Measurements from ENCODE around the gene TBL1X. TPM values are rescaled to one million over a fixed set of nuclear protein-coding genes. Genes with fewer than 3 reads are reported as not detected.

The TBL1X gene
- total and polyA plus RNA-seq, 2 of the 8 experiments (the other 6 are each of a cell fraction or from before 2014, with no cell fraction given) = 13.3 to 25.6 TPM

DNA sequence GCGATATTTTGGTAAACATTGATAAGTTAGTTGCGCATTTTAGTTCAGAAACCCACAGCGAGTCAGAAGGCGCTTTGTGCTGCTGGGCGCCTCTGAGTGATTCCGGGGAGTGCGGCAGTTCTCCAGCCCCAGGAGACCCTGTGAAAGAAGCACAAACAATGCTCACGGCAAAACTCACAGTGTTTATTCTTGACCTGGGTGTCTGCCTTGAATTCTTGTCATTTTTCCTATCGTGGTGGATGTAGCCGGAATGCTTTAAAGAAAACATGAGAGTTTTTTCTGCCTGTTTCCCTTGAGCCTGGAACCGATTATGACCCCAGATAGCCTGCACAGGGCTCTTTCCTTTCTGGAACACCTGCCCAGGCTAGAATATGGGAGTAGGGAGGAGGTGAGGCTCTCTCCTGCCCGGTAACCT lies 6.7 kb downstream of the TBL1X start (continued):
- TF ChIP-seq, protein P1, sequence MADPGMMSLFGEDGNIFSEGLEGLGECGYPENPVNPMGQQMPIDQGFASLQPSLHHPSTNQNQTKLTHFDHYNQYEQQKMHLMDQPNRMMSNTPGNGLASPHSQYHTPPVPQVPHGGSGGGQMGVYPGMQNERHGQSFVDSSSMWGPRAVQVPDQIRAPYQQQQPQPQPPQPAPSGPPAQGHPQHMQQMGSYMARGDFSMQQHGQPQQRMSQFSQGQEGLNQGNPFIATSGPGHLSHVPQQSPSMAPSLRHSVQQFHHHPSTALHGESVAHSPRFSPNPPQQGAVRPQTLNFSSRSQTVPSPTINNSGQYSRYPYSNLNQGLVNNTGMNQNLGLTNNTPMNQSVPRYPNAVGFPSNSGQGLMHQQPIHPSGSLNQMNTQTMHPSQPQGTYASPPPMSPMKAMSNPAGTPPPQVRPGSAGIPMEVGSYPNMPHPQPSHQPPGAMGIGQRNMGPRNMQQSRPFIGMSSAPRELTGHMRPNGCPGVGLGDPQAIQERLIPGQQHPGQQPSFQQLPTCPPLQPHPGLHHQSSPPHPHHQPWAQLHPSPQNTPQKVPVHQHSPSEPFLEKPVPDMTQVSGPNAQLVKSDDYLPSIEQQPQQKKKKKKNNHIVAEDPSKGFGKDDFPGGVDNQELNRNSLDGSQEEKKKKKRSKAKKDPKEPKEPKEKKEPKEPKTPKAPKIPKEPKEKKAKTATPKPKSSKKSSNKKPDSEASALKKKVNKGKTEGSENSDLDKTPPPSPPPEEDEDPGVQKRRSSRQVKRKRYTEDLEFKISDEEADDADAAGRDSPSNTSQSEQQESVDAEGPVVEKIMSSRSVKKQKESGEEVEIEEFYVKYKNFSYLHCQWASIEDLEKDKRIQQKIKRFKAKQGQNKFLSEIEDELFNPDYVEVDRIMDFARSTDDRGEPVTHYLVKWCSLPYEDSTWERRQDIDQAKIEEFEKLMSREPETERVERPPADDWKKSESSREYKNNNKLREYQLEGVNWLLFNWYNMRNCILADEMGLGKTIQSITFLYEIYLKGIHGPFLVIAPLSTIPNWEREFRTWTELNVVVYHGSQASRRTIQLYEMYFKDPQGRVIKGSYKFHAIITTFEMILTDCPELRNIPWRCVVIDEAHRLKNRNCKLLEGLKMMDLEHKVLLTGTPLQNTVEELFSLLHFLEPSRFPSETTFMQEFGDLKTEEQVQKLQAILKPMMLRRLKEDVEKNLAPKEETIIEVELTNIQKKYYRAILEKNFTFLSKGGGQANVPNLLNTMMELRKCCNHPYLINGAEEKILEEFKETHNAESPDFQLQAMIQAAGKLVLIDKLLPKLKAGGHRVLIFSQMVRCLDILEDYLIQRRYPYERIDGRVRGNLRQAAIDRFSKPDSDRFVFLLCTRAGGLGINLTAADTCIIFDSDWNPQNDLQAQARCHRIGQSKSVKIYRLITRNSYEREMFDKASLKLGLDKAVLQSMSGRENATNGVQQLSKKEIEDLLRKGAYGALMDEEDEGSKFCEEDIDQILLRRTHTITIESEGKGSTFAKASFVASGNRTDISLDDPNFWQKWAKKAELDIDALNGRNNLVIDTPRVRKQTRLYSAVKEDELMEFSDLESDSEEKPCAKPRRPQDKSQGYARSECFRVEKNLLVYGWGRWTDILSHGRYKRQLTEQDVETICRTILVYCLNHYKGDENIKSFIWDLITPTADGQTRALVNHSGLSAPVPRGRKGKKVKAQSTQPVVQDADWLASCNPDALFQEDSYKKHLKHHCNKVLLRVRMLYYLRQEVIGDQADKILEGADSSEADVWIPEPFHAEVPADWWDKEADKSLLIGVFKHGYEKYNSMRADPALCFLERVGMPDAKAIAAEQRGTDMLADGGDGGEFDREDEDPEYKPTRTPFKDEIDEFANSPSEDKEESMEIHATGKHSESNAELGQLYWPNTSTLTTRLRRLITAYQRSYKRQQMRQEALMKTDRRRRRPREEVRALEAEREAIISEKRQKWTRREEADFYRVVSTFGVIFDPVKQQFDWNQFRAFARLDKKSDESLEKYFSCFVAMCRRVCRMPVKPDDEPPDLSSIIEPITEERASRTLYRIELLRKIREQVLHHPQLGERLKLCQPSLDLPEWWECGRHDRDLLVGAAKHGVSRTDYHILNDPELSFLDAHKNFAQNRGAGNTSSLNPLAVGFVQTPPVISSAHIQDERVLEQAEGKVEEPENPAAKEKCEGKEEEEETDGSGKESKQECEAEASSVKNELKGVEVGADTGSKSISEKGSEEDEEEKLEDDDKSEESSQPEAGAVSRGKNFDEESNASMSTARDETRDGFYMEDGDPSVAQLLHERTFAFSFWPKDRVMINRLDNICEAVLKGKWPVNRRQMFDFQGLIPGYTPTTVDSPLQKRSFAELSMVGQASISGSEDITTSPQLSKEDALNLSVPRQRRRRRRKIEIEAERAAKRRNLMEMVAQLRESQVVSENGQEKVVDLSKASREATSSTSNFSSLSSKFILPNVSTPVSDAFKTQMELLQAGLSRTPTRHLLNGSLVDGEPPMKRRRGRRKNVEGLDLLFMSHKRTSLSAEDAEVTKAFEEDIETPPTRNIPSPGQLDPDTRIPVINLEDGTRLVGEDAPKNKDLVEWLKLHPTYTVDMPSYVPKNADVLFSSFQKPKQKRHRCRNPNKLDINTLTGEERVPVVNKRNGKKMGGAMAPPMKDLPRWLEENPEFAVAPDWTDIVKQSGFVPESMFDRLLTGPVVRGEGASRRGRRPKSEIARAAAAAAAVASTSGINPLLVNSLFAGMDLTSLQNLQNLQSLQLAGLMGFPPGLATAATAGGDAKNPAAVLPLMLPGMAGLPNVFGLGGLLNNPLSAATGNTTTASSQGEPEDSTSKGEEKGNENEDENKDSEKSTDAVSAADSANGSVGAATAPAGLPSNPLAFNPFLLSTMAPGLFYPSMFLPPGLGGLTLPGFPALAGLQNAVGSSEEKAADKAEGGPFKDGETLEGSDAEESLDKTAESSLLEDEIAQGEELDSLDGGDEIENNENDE (IDR thresholded peaks at IDR 0.05; ENCODE audit: insufficient replicate concordance, low read length) = no peak
- no peak for TF ChIP-seq SIRT6 (IDR thresholded peaks at IDR 0.05; ENCODE audit: low read length)
- TF ChIP-seq KDM4A (IDR thresholded peaks at IDR 0.05; ENCODE audit: low read depth, low read length, severe bottlenecking) = no peak
- no peak for TF ChIP-seq TAF7 (optimal IDR thresholded peaks at IDR 0.05; ENCODE audit: borderline replicate concordance, low read depth, low read length)
- no peak for TF ChIP-seq KDM1A (IDR thresholded peaks at IDR 0.05; ENCODE audit: borderline replicate concordance, low read length)
- TF ChIP-seq, protein P2, sequence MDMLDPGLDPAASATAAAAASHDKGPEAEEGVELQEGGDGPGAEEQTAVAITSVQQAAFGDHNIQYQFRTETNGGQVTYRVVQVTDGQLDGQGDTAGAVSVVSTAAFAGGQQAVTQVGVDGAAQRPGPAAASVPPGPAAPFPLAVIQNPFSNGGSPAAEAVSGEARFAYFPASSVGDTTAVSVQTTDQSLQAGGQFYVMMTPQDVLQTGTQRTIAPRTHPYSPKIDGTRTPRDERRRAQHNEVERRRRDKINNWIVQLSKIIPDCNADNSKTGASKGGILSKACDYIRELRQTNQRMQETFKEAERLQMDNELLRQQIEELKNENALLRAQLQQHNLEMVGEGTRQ (IDR thresholded peaks at IDR 0.05; ENCODE audit: low read length) = no peak
- no peak for TF ChIP-seq KDM5A (IDR thresholded peaks at IDR 0.05; ENCODE audit: low read length)

Measured in H1 (cell line).